ENCODE results near the gene SPECC1L. TPM values are rescaled to one million over a fixed set of nuclear protein-coding genes. Genes with fewer than 3 reads are reported as not detected.

The SPECC1L gene
- total RNA-seq, 1 donor = 46.7 TPM

- Histone ChIP-seq H3K27ac (ENCODE audit: low read depth, low read length) (no peak overlapping the region), H3K79me2 (ENCODE audit: insufficient read depth, low read length) (no peaks in the 10 kb centered on the region), H3K4me3 (ENCODE audit: insufficient read depth, low read length) (no peak overlapping the region), H4K20me1 (ENCODE audit: insufficient read depth, low read length) (no peaks in the 10 kb centered on the region), H3K27me3 (ENCODE audit: insufficient read depth, low read length) (peaks cover 4% of the 10 kb centered on the region), H3K9me3 (ENCODE audit: low read depth, low read length) (no peaks in the 10 kb centered on the region), H2AFZ (ENCODE audit: low read length) (no peak overlapping the region), H3K4me1 (ENCODE audit: insufficient read depth, low read length) (no peaks in the 10 kb centered on the region), H3K4me2 (ENCODE audit: insufficient read depth, low read length) (no peak overlapping the region), H3K36me3 (ENCODE audit: insufficient read depth, low read length) (no peaks in the 10 kb centered on the region)
- TF ChIP-seq CTCF (IDR thresholded peaks at IDR 0.05; ENCODE audit: extremely low read depth, low read depth, low read length) = no peak
- DNase-seq (ENCODE audit: insufficient read length, low spot score, missing footprints) = no peak
Observed at GRCh38 chr22:24457894-24458420, 187.3 kb downstream of the SPECC1L start.

DNA sequence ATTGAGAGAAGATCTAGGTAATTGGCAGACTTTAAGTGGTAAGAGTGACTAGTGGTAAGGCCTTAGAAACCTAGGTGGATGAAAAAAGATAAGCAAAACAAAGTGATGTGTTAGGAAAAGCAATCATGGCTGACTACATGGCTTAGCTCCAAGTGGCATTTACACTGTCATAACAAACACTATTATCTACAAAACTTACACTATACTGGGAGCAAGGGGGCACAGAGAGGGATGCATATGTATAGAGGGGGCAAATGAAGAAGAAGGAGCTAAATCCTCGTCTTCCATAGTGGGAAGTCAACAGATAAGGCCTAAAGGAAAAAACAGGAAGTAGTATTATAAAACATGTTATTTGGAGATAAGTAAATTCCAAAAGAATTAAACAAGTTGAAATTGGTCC is 189.3 kb downstream of the SPECC1L start:
- H3K27ac ChIP-seq (ENCODE audit: low read depth, low read length) = no peak overlapping the region
- H3K4me3 ChIP-seq (ENCODE audit: insufficient read depth, low read length) = no peak overlapping the region
- TF ChIP-seq CTCF (IDR thresholded peaks at IDR 0.05; ENCODE audit: extremely low read depth, low read depth, low read length) = no peak
- no peak for DNase-seq (ENCODE audit: insufficient read length, low spot score, missing footprints)
- no peak overlapping the region for H3K4me2 ChIP-seq (ENCODE audit: insufficient read depth, low read length)
- H2AFZ ChIP-seq (ENCODE audit: low read length) = no peak overlapping the region
- H3K9me3 ChIP-seq (ENCODE audit: low read depth, low read length) = no peaks in the 10 kb centered on the region
- H3K4me1 ChIP-seq (ENCODE audit: insufficient read depth, low read length) = no peaks in the 10 kb centered on the region
- no peaks in the 10 kb centered on the region for H3K79me2 ChIP-seq (ENCODE audit: insufficient read depth, low read length)
- H3K36me3 ChIP-seq (ENCODE audit: insufficient read depth, low read length) = no peaks in the 10 kb centered on the region
- no peaks in the 10 kb centered on the region for H4K20me1 ChIP-seq (ENCODE audit: insufficient read depth, low read length)
- H3K27me3 ChIP-seq (ENCODE audit: insufficient read depth, low read length) = peaks cover 4% of the 10 kb centered on the region

GRCh38 chr22:24460418-24461089 is 189.9 kb downstream of the SPECC1L start:
- H3K4me1 ChIP-seq (ENCODE audit: insufficient read depth, low read length) = peaks cover 4% of the 10 kb centered on the region
- TF ChIP-seq CTCF (IDR thresholded peaks at IDR 0.05; ENCODE audit: extremely low read depth, low read depth, low read length) = no peak
- H3K36me3 ChIP-seq (ENCODE audit: insufficient read depth, low read length) = no peaks in the 10 kb centered on the region
- peak overlapping the region; percentile 58 for H2AFZ ChIP-seq (ENCODE audit: low read length)
- no peaks in the 10 kb centered on the region for H3K9me3 ChIP-seq (ENCODE audit: low read depth, low read length)
- DNase-seq (ENCODE audit: insufficient read length, low spot score, missing footprints) = no peak
- H3K27ac ChIP-seq (ENCODE audit: low read depth, low read length) = no peak overlapping the region
- no peak overlapping the region for H3K4me3 ChIP-seq (ENCODE audit: insufficient read depth, low read length)
- H3K27me3 ChIP-seq (ENCODE audit: insufficient read depth, low read length) = no peaks in the 10 kb centered on the region
- no peak overlapping the region for H3K4me2 ChIP-seq (ENCODE audit: insufficient read depth, low read length)
- no peaks in the 10 kb centered on the region for H3K79me2 ChIP-seq (ENCODE audit: insufficient read depth, low read length)
- no peaks in the 10 kb centered on the region for H4K20me1 ChIP-seq (ENCODE audit: insufficient read depth, low read length)

DNA sequence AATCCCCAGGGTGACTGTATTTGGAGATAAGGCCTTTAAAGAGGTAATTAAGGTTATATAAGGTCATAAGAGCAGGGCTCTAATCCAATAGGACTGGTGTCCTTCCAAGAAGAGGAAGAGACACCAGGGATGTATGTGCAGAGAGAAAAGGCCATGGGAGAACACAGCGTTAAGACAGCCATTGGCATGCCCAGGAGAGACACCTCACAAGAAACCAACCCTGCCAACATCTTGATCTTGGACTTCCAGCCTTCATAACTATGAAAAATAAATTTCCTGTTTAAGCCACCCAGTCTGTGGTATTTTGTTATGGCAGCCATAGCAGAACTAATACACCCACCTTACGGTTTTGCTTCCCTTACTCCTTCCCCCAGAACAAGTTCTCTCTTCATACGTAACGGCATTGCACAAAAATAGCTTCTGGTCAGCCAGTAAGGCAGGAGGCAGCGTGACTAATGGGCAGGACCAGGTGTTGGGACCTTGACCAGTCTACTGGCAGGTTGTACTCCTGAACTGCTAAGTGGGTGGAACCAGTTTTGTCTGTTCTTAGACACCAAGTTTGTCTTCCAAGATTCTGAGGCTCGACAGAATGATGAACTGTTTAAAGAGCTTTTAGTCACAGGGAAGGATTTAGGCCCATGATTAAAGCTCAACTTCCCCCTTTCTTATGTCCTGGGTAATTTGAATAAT is 192.6 kb downstream of the SPECC1L start:
- Histone ChIP-seq H3K27ac (ENCODE audit: low read depth, low read length) (no peak overlapping the region), H3K79me2 (ENCODE audit: insufficient read depth, low read length) (no peaks in the 10 kb centered on the region), H3K9me3 (ENCODE audit: low read depth, low read length) (no peaks in the 10 kb centered on the region), H3K4me3 (ENCODE audit: insufficient read depth, low read length) (no peak overlapping the region), H3K27me3 (ENCODE audit: insufficient read depth, low read length) (no peaks in the 10 kb centered on the region), H4K20me1 (ENCODE audit: insufficient read depth, low read length) (no peaks in the 10 kb centered on the region), H3K4me1 (ENCODE audit: insufficient read depth, low read length) (peaks cover 22% of the 10 kb centered on the region), H3K4me2 (ENCODE audit: insufficient read depth, low read length) (no peak overlapping the region), H3K36me3 (ENCODE audit: insufficient read depth, low read length) (no peaks in the 10 kb centered on the region), H2AFZ (ENCODE audit: low read length) (no peak overlapping the region)
- no peak for DNase-seq (ENCODE audit: insufficient read length, low spot score, missing footprints)
- TF ChIP-seq CTCF (IDR thresholded peaks at IDR 0.05; ENCODE audit: extremely low read depth, low read depth, low read length) = no peak

Measured in osteoblast (primary cell).